ENCODE data around the gene MT1G. TPM values are rescaled to one million over a fixed set of nuclear protein-coding genes. Genes with fewer than 3 reads are reported as not detected.
A peak's percentile ranks its signal among the peaks of the same experiment; 100 is the strongest.

Gene MT1G
- total and polyA plus RNA-seq, 3 donors from 2014 or later, result 2.1 to 14.7 (median 11.5) TPM

- intact Hi-C loops (cut with DNase I; ENCODE audit: low total_unique reads), result no loop called here
- H3K4me3 ChIP-seq, result no peak overlapping the region
- TF ChIP-seq CTCF (IDR thresholded peaks at IDR 0.05), result no peak
- no peak for TF ChIP-seq POLR2A (IDR thresholded peaks at IDR 0.05)
- WGBS, 2 donors, result 73 to 87% methylated on average over 1 of the region's 1 CpG
- H3K27me3 ChIP-seq, result no peaks in the 10 kb centered on the region
- no peaks in the 10 kb centered on the region for H3K9me3 ChIP-seq
- no peak overlapping the region for H3K27ac ChIP-seq
- H3K36me3 ChIP-seq (ENCODE audit: low read depth, missing control alignments), result no peaks in the 10 kb centered on the region
- peaks cover 9% of the 10 kb centered on the region for H3K4me1 ChIP-seq
- DNase-seq, result no peak
These were observed 22.6 kb downstream of the MT1G start for GRCh38 chr16:56645311-56645710.

GRCh38 chr16:56643833-56644232 lies 24.0 kb downstream of the MT1G start:
- no peaks in the 10 kb centered on the region for H3K9me3 ChIP-seq
- H3K4me1 ChIP-seq, result peaks cover 11% of the 10 kb centered on the region
- no peaks in the 10 kb centered on the region for H3K27me3 ChIP-seq
- H3K36me3 ChIP-seq (ENCODE audit: low read depth, missing control alignments), result no peaks in the 10 kb centered on the region
- intact Hi-C loops (cut with DNase I; ENCODE audit: low total_unique reads), result no loop called here
- H3K4me3 ChIP-seq, result no peak overlapping the region
- DNase-seq, result no peak
- no peak overlapping the region for H3K27ac ChIP-seq
- WGBS, 2 donors, result 45 to 52% methylated on average over 5 of the region's 5 CpGs
- no peak for TF ChIP-seq POLR2A (IDR thresholded peaks at IDR 0.05)
- no peak for TF ChIP-seq CTCF (IDR thresholded peaks at IDR 0.05)

- H3K4me3 ChIP-seq, result peak overlapping the region in 1 of 2 donors; percentile 21
- WGBS, 2 donors, result 5 to 7% methylated on average over 25 to 37 of the region's 42 CpGs
- H3K27ac ChIP-seq, result no peak overlapping the region
- DNase-seq, result peak; percentile 67
- no peaks in the 10 kb centered on the region for H3K27me3 ChIP-seq
- no peak for TF ChIP-seq CTCF (IDR thresholded peaks at IDR 0.05)
- no peak for TF ChIP-seq POLR2A (IDR thresholded peaks at IDR 0.05)
- H3K9me3 ChIP-seq, result no peaks in the 10 kb centered on the region
- no peaks in the 10 kb centered on the region for H3K36me3 ChIP-seq (ENCODE audit: low read depth, missing control alignments)
- H3K4me1 ChIP-seq, result peaks cover 17% of the 10 kb centered on the region
- intact Hi-C loops (cut with DNase I; ENCODE audit: low total_unique reads), result no loop called here
These were observed 24.6 kb downstream of the MT1G start for GRCh38 chr16:56643080-56643778.

- Histone ChIP-seq H3K4me3 (no peak overlapping the region), H3K9me3 (no peaks in the 10 kb centered on the region), H3K27ac (no peak overlapping the region), H3K4me1 (peaks cover 19% of the 10 kb centered on the region), H3K36me3 (ENCODE audit: low read depth, missing control alignments) (no peaks in the 10 kb centered on the region), H3K27me3 (no peaks in the 10 kb centered on the region)
- WGBS, 2 donors, result 92 to 96% methylated on average over 2 of the region's 2 CpGs
- TF ChIP-seq CTCF (IDR thresholded peaks at IDR 0.05) (no peak), POLR2A (IDR thresholded peaks at IDR 0.05) (no peak)
- no peak for DNase-seq
- intact Hi-C loops (cut with DNase I; ENCODE audit: low total_unique reads), result no loop called here
These were observed 26.7 kb downstream of the MT1G start for GRCh38 chr16:56641166-56641565.

GRCh38 chr16:56640076-56640475 lies 27.8 kb downstream of the MT1G start:
- Histone ChIP-seq H3K4me1 (peaks cover 19% of the 10 kb centered on the region), H3K27me3 (no peaks in the 10 kb centered on the region), H3K4me3 (no peak overlapping the region), H3K27ac (no peak overlapping the region), H3K9me3 (no peaks in the 10 kb centered on the region), H3K36me3 (ENCODE audit: low read depth, missing control alignments) (no peaks in the 10 kb centered on the region)
- 91 to 95% methylated on average over 1 of the region's 1 CpG for WGBS, 2 donors
- DNase-seq, result no peak
- TF ChIP-seq POLR2A (IDR thresholded peaks at IDR 0.05), result no peak
- no peak for TF ChIP-seq CTCF (IDR thresholded peaks at IDR 0.05)
- intact Hi-C loops (cut with DNase I; ENCODE audit: low total_unique reads), result no loop called here

Measured in testis (tissue), 3 donors.